ENCODE results near the gene CMTM3. TPM values are rescaled to one million over a fixed set of nuclear protein-coding genes. Genes with fewer than 3 reads are reported as not detected.
"Not testable (repeated sequence)": the region's sequence is repeated elsewhere in the genome, so short reads cannot be mapped to it uniquely, and the experiment has no call there.

The CMTM3 gene
- total and polyA plus RNA-seq, 9 of the 15 experiments (the other 6 are each of a cell fraction or from before 2014, with no cell fraction given), result 4.6 to 33.4 (median 17.5) TPM

GRCh38 chr16:66594739-66595138 lies 9.8 kb upstream of the CMTM3 start (continued):
- TF ChIP-seq NFXL1 (CRISPR knock-in tag; IDR thresholded peaks at IDR 0.05) (no peak), PRDM10 (IDR thresholded peaks at IDR 0.05; ENCODE audit: partially characterized antibody) (no peak), ATF6 (CRISPR knock-in tag; IDR thresholded peaks at IDR 0.05) (no peak), E2F5 (CRISPR knock-in tag; IDR thresholded peaks at IDR 0.05) (no peak), PCBP1 (IDR thresholded peaks at IDR 0.05; ENCODE audit: low read depth, low read length, poor library complexity, severe bottlenecking) (no peak), KHSRP (IDR thresholded peaks at IDR 0.05) (no peak), MAZ (CRISPR knock-in tag; conservative IDR thresholded peaks at IDR 0.05 in 1 of 2, IDR thresholded peaks at IDR 0.05 in 1 of 2) (no peak)

GRCh38 chr16:66596559-66596958 lies 7.9 kb upstream of the CMTM3 start:
- peaks cover 0 to 11% of the 10 kb centered on the region in 2 experiments; a peak in 1 of 5 replicates for H3K27me3 ChIP-seq (ENCODE audit: control insufficient read depth in 2 of 2, insufficient read depth in 2 of 2, low read length in 2 of 2)
- H3K4me1 ChIP-seq (replicated peaks in 1 of 2; ENCODE audit: control insufficient read depth in 2 of 2, insufficient read depth in 2 of 2, low read length in 2 of 2); H3K36me3 ChIP-seq (ENCODE audit: control insufficient read depth, insufficient read depth, low read length); intact Hi-C loops (cut with micrococcal nuclease); H3K4me2 ChIP-seq (ENCODE audit: insufficient read depth, low read length); FAIRE-seq; H3K4me3 ChIP-seq; H3K9ac ChIP-seq (ENCODE audit: insufficient read depth in 1 of 2, low read depth in 2 of 2, low read length in 2 of 2); H3K79me2 ChIP-seq (ENCODE audit: control insufficient read depth, insufficient read depth, low read length); ATAC-seq; CTCF ChIA-PET (ENCODE audit: low intra/inter-chr PET ratio); H3K9me3 ChIP-seq (replicated peaks; ENCODE audit: control insufficient read depth, insufficient read depth, low read depth, low read length); H2AFZ ChIP-seq (ENCODE audit: low read depth, low read length); in situ Hi-C loops (cut with MboI); H4K20me1 ChIP-seq (replicated peaks; ENCODE audit: control insufficient read depth, insufficient read depth, low read length); BruUV-seq (replicated peaks); DNase-seq (ENCODE audit: extremely low read depth in 1 of 4, low spot score in 3 of 4); H3K9me1 ChIP-seq (ENCODE audit: control insufficient read depth, insufficient read depth, low read length); POLR2A ChIA-PET; H3K27ac ChIP-seq (ENCODE audit: extremely low read depth, low read depth, low read length): not testable (repeated sequence)
- 41% methylated on average over 4 of the region's 4 CpGs for WGBS (ENCODE audit: insufficient coverage, low coverage, missing lambda C conversion rate)
